OCI-M2 (cell line): Measurements from ENCODE around the gene JADE2.
"Not testable (repeated sequence)": the region's sequence is repeated elsewhere in the genome, so short reads cannot be mapped to it uniquely, and the experiment has no call there.

Experiments
- DNase-seq: peaks from one replicate; lab custom pipeline; 2025; ENCODE audit not compliant: unreplicated experiment; lab: John Stamatoyannopoulos, UW

Gene JADE2

GRCh38 chr5:134524826-134525682 lies at the start of gene JADE2:
JADE2 (plus strand) TSS chr5:134525670; CDS start chr5:134535858, 10,188 bp downstream.
- no peak for DNase-seq

DNA sequence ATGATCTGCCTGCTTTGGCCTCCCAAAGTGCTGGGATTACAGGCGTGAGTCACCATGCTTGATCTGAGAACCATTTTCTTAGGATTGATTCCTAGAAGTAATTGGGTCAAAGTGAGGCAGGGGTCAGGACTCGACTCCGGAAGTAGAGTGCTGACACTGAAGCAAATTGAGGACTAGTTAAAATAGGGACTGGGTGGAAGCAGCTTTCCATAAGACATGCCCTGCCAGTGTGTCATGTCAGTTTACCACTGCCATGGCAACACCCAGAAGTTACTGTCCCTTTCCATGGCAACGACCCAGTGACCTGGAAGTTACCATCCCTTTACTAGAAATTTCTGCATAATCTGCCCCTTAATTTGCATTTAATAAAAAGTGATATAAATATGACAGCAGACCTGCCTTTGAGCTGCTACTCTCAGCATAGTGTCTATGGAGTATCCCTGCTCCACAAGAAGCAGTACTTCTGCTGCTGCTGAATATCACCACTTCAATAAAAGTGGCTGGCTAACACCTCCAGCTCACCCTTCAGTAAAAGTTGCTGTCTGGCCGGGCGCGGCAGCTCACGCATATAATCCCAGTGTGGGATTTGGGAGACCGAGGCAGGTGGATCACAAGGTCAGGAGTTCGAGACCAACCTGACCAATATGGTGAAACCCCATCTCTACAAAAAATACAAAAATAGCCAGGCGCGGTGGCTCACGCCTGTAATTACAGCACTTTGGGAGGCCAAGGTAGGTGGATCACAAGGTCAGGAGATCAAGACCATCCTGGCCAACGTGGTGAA lies 47.8 kb upstream of the JADE2 start:
- DNase-seq = no peak

DNA sequence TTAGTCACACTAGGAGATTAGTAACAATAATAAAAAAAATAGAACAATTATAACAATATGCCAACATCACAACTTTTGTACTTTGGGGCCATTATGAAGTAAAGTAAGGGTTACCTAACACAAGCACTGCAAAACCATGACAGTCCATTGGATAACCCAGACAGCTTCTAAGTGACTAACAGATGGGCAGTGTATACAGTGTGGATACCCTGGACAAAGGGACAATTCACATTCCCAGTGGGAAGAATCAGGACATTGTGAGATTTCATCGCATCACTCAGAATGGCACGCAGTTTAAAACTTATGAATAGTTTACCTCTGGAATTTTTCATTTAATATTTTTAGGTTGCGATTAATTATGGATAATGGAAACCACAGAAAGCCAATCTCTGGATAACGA lies 45.6 kb upstream of the JADE2 start:
- DNase-seq = no peak

DNA sequence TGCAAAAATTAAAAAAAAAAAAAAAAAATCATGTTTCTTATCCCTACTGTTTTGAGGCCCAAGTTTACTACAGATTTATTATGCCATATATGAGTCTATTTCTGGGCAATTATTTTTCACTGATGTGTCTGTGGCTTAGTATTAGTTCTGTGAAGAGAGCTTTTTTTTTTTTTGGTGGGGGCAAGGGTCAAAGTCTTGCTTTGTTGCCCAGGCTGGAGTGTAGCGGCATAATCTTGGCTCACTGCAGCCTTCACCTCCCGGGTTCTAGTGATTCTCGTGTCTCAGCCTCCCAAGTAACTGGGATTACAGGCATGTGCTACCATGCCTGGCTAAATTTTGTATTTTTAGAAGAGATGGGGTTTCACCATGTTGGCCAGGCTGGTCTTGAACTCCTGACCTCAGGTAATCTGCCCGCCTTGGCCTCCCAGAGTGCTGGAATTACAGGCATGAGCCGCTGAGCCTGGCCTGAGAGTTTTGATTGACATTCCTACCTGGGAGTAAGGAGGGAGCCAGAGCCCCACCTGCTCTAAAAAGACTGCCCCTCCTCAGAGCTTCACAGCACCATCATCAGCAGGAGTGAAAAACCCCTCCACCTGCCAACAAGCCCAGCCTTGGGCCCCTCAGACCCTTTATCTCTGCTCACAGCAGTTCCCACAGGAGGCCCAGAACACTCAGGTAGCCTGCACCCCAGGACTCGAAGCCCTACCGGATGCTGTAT lies 36.1 kb upstream of the JADE2 start:
- DNase-seq = no peak

DNA sequence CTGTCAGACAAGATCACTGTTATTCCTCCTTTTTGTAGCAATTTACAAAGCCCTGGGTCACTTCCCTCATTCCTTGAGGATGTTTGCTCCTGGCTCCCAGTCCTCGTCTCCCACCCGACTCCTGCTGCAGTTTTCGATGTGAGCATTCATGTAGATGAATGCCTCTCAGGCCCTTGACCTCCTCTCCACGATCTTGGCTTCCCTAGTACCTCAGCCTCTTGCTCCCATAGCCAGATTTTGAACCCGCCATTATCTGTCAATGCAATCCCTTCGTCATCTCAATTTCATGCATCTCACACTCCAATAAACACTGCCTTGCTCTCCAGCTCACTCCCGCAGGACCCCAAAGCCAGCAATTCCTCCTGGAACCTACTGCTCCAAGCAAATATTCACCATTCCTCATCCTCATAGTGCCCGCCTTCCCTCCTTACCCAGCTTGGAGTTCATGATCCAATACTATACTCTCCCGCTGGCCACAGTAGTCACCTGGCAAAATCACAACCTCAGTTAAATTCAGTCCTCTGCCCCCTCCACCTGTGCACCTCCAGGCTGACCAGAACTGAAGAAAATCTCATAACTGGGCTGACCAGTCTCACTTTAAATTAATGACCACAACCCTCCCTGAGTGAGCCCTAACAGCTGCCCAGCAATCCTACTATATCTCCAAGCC lies 35.1 kb upstream of the JADE2 start:
- DNase-seq = no peak

DNA sequence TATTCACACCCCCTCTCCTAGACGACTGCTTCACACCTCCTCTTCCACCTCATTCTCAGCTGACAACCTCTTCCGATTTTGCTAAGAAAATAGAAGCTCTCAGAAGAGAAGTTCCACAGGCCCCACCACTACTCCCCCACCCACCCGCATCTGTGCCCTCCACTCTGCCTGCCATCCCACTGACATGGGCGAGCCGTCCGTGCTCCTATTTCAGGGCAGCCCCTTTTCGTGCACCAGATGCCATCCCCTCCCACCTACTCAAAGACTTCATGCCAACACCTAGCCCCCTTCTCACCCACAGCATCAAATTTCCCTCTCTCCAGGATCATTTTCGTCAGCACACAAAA lies 34.6 kb upstream of the JADE2 start:
- no peak for DNase-seq

GRCh38 chr5:134491841-134492442 lies 33.5 kb upstream of the JADE2 start:
- DNase-seq = no peak

GRCh38 chr5:134492568-134492967 lies 32.9 kb upstream of the JADE2 start:
- no peak for DNase-seq

GRCh38 chr5:134493461-134494055 lies 31.9 kb upstream of the JADE2 start:
- DNase-seq = no peak

DNA sequence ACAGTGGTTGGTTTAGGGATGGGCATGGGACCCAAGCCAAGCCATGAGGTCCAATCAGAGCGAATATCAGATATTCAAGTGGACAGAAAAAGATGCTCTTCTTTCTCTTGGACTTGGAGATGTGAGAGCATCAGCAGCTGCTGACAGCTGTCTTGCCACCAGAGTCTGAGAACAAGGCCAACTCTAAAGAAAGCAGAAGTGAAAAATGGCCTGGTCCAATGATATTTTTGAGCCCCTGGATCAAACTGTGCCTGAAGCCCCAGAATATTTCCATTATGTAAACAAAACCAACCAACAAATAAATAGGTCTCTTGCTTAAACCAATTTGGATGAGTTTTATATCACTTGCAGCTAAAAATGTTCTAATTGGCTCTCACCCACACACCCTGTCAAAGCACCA lies 30.7 kb upstream of the JADE2 start:
- DNase-seq = no peak

DNA sequence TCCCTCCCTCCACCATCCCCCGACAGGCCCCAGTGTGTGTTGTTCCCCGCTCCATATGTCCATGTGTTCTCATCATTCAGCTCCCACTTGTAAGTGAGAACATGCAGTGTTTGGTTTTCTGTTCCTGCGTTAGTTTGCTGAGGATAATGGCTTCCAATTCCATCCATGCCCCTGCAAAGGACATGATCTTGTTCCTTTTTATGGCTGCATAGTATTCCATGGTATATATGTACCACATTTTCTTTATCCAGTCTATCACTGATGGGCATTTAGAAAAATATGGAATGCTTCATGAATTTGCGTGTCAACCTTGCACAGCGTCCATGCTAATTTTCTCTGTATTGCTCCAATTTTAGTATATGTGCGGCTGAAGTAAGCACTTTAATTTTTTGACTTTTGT lies 25.6 kb upstream of the JADE2 start:
- DNase-seq = not testable (repeated sequence)

GRCh38 chr5:134500699-134501430 lies 24.6 kb upstream of the JADE2 start:
- no peak for DNase-seq

DNA sequence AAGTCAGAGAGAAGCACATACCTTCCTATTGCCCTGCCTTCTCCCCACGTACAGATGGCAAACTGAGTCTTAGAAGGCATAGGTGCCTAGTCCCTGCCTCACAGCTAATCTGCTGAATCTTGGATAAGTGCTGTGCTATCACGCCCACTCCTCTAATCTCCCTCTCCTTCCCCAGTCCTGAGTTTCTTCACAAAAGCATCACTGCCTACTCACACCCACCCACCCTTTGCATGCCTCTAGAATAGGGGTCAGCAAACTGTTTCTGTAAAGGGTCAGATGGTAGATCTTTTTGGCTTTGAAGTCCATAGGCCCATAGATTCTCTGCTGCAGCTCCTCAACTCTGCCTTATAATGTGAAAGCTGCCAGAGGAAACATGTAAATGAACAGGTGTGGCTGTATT lies 23.2 kb upstream of the JADE2 start:
- DNase-seq = no peak

- no peak for DNase-seq
Observed at GRCh38 chr5:134503088-134503936, 22.2 kb upstream of the JADE2 start.

GRCh38 chr5:134503937-134504437 lies 21.5 kb upstream of the JADE2 start:
- DNase-seq = no peak

DNA sequence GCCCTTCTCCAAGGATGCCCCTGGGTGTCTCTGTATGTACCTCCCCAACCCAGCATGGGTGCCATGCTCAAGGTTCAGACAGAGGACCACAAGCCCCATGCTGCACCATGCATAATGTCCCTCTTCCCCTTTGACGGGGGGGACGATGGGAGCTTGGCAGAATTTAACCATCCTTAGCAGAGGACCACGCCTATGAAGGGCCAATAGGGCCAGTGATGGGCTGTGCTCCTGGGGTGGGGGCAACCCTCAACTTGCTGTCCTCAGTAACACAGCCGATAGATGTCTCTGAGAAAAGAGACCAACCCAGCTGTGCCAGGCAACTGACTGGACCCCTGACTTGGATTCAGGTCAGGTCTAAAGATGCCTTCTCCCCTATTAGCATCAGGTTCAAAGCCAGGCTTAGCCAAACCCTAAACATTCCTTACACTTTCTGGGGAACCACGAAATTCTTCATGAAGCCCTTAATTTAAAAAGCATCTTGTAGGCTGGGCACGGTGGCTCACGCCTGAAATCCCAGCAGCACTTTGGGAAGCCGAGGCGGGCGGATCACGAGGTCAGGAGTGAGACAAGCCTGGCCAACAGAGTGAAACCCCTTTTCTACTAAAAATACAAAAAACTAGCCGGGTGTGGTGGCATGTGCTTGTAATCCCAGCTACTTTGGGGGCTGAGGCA lies 20.7 kb upstream of the JADE2 start:
- DNase-seq = no peak

- DNase-seq = no peak
Observed at GRCh38 chr5:134506054-134507039, 19.1 kb upstream of the JADE2 start.
